Fibroblast of upper back skin (primary cell): Measurements from ENCODE around the gene NUDT1.
"Not testable (repeated sequence)": the region's sequence is repeated elsewhere in the genome, so short reads cannot be mapped to it uniquely, and the experiment has no call there.

Source experiments
- DNase-seq: peaks from one replicate; pipeline ENCODE4 v3.0.0-alpha.2; 2013

The NUDT1 gene

GRCh38 chr7:2251381-2251780 lies 9.4 kb downstream of the NUDT1 start:
- no peak for DNase-seq

DNA sequence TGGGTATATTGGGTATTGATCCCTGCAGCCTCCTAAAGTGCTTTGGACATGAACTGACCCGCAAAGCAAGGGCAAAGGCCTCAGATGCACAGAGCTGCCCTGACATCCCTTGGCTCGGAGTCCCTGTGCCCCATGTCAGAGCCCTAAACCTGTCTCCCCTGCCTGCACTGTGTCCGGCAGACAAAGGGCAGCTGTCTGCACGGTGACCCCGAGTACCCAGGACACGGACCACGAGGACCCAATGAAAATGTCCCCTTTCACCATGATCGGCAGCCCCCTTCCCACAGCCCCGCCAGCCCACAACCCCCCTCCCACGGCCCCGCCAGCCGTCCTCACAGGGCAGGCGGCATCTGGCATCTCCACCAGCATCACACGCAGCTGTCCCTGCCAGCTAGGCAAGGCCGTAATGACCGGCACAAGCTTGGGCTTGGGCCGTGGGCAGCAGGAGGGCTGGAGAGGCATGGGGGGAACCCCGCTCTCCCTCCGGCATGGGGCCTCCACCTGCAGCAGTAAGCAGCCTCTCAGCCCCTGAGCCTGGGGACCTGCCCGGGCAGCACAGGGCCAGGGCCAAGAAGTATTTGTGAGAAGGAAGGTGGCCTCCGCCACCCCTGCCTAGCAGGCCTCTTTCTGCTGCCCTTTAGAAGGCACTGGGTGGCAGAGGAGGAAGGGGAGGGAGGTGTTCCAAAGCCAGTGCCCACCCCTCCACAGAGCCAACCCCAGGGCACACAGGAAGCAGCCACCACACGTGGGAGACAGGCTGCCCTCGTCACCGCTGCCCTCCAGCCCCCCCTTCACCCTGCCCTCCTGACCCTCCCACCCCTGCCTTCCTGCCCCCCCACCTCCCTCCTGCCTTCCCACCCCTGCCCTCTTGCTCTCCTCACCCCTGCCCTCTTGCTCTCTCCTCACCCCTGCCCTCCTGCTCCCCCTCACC lies 10.1 kb downstream of the NUDT1 start:
- DNase-seq = no peak

DNA sequence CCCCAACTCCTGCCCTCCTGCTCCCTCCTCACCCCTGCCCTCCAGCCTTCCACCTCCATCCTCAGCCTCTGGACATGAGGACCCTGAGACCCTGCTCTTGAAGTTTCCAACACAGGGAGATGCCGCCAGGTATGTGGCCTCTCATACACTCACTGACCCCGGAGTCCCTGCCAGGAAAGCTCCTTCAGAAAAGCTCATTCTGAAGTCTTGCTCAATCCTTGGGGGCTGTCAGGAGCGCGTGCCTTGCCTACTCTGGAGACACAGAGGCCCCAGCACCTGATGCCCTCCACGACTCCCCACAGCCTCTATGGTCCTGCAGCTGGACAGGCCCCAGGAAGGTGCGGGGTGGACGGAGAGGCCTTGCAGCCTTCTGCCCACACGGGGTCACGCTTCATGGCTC lies 11.0 kb downstream of the NUDT1 start:
- DNase-seq = no peak

- no peak for DNase-seq
Observed at GRCh38 chr7:2253525-2254244, 11.7 kb downstream of the NUDT1 start.

DNA sequence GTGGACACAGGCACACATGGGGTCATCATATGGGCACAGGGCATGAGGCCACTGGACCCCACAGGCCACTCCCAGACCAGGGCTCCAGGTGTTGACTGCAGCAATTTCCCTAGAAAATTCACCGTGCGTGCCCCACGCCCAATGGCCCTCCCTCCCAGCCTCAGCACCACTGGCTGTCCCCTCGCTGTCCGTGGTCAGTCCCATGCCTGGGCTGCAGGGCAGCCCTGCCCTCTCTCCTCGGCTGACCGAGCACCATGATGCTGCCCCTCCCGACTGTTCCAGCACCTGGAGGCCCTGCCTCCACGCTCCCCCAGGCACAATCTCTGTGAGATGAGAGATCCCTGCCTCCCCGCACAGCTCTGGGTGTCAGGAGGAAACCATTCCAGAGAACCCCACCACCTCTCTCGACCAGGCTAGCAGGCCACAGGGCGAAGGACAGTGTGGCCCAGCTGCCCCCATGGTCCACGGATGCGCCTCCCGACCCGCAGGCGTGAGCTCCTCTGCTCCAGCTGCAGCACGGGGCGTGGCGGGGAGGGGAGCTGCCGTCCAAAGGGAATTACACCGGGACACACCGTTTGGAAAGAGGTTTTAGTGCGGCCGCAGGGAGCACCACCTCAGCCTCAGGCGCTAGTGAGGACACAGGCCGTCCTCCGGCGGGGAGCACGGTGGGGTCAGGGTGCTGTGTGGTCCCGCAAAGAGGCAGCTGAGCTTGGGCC lies 12.6 kb downstream of the NUDT1 start:
- DNase-seq = no peak

DNA sequence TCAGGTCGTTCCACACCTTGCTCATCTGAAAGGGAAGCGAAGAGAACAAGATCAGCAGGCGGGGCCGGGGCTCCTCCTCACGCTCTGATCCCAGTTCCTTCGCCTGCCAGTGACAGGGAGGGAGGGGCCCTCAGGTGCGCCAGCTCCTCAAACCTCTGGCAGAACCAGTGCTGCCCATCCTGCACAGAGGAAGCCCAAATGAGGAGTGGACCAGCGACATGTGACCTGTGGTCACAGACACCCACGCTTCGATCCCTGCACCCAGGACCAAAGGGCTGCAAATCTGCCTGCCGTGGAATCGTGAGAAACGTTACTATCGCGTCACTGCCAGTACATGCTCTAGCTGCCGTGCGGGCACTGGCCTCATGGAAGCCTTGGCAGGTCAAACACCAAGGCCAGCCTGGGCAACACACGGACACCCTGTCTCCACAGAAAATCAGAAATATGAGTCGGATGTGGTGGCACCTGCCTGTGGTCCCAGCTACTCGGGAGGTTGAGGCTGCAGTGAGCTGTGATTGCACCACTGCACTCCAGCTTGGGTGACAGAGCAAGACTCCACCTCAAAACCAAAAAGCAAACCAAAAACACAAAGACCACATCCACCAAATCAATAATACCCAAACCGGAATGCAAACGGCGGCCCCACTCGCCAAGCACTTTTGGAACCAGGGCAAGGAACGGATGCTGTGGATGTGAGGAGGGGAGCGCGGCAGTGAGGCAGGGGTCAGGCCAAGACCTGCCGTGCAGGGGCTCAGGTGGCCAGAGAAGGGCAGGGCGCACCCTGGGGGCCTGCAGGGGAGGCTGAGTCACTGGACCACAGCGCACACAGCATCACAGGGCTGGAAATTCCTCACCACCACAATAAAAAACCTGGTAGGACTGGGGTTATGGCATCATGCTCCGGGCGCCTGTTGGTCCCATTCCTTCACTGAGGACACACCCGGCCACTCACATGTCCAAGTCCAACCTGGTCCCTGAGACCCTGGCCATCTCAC lies 13.4 kb downstream of the NUDT1 start:
- DNase-seq = no peak

- no peak for DNase-seq
Observed at GRCh38 chr7:2256306-2257045, 14.4 kb downstream of the NUDT1 start.

- DNase-seq = no peak
Observed at GRCh38 chr7:2257046-2257551, 15.1 kb downstream of the NUDT1 start.

DNA sequence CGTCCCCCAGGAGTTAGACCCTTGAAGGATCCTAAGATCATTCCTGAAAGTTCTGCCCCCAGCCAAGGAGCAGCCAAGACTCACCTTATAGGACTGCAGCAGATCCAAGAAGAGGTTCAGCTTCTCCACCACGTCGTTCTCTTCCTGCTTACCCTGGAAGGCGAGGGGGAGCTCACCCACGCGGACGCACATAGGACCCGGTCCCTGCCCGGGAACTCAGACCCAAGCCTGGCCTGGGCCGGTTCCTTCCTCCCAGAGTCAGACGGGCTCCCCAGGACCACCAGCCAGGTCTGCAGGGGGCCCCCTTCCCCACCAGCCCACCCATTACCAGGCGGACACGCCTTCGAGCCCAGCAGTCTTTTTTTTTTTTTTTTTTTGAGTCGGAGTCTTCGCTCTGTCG lies 15.6 kb downstream of the NUDT1 start:
- no peak for DNase-seq

GRCh38 chr7:2258661-2259365 lies 16.8 kb downstream of the NUDT1 start:
- DNase-seq = no peak

DNA sequence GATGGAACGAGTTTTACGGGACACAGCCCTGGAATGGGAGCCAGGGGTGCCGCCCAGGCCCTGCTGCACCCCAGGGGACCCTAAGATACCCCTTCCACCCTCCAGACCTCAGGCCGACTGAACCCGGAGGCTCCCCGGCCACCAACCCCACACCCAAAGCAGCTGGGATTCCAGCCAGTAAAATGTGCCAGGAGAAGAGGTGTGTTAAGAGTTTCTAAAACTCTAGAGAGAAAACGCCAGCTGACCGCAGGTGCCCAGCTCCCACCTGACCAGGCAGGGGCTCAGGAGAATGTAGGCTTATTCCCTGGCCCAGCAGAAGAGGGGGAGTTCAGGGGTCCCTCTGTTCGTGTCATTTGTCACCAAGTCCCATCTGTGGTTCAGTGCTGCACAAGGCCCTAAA lies 17.5 kb downstream of the NUDT1 start:
- DNase-seq = no peak

DNA sequence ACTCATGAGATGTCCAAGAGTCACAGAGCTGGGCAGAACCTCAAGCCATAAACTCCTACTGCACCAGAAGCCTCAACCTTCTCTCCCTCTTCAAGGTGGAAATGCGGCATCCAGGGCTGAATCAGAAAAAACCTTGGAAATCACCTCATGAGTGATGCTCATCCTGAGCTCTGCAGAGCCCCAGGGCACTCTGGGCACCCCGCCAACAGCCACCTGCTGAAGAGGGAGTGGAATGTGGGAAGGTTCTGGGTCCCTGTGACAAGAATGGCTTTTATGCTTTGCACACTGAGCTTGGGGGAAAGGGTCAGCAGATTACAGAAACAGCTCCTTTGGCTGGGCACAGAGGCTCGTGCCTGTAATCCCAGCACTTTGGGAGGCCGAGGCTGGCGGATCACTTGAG lies 18.8 kb downstream of the NUDT1 start:
- DNase-seq = no peak

DNA sequence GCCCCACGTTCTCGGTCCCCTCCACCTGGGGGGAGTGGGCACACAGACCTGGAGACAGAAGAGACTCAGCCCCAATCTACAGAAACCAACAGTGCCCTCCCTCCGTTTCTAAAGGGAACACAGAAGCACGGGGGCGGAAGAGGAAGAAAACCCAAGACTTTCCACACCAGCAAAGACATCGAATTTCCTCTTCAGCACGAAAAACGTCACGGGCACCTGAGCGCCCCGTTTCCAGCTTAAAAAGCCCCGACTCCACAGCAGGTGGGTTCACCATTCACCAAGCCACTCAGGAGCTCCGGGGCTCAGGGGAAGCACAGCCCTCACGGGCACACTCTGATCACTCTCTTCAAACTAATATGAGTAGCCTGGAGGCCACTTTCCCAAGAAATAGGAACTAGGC lies 19.6 kb downstream of the NUDT1 start:
- no peak for DNase-seq

GRCh38 chr7:2263176-2263575 lies 21.1 kb downstream of the NUDT1 start:
- DNase-seq = no peak

- DNase-seq = no peak
Observed at GRCh38 chr7:2264158-2264557, 22.1 kb downstream of the NUDT1 start.

- DNase-seq = no peak
Observed at GRCh38 chr7:2266911-2267310, 24.9 kb downstream of the NUDT1 start.

DNA sequence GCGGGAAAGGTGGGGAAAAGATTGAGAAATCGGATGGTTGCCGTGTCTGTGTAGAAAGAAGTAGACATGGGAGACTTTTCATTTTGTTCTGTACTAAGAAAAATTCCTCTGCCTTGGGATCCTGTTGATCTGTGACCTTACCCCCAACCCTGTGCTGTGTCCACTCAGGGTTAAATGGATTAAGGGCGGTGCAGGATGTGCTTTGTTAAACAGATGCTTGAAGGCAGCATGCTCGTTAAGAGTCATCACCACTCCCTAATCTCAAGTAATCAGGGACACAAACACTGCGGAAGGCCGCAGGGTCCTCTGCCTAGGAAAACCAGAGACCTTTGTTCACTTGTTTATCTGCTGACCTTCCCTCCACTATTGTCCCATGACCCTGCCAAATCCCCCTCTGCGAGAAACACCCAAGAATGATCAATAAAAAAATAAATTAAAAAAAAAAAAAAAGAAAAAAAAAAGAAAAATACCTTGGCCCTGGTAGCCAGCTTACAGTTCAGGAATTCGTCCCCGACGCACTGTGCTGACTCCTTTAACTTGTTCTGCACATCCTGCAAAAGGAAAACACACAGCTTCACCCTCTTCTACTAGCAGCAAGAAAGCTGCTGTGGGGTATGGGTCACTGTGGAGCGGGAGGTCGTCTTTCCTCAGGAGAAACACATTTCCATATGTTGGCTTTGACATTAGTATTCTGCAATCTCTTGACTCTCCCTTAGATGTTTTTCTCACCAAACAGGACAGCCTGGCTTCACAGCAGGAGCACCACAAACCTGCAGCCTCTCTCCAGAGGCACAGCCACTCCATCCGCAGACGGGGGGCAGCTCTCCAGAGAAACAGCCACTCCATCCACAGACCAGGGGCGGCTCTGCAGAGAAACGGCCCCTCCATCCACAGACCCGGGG lies 27.3 kb downstream of the NUDT1 start:
- DNase-seq = not testable (repeated sequence)

DNA sequence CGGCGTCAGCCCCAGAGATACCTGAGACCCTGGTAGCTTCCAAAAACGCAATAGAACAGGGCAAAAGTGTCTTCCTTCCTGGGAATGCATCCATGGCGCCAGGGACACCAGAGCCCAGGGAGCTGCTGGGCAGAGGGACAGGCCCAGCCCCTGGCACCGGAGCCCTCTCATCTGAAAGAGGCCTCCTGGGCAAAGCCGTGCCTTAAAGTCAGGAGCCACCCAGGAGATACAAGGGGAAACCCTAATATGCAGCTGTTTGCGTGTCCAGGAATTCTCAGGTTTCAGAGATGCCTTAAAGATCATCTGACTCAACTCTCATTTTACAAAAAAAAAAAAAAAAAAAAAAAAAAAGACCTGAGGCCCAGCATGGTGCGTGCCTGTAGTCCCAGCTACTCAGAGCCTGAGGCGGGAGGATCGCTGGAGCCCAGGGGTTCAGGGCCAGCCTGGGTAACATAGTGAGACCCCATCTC lies 28.0 kb downstream of the NUDT1 start:
- DNase-seq = no peak

DNA sequence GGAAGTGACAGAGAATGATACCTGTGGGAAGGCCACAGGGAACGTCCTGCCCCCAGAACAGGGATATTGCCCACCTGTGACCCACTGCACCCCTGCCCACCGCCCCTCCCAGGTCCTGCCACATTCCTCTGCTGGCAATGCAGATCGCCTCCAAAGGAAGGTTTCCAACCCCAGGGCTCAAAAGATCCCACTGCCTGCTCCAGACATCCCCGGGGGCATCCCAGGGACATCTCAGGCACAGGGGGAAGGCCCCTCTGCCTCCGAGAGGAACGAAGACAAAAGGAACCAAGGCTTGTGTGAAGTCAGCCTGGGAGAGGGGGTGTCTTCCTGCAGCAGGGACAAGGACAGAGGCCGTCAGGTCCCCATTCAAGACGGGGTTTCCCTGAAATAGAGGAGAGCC lies 28.5 kb downstream of the NUDT1 start:
- DNase-seq = no peak
